NK-92 (cell line): ENCODE results near the gene SLC17A4.
"Not testable (repeated sequence)": the region's sequence is repeated elsewhere in the genome, so short reads cannot be mapped to it uniquely, and the experiment has no call there.

Source experiments
- DNase-seq: peaks from one replicate; lab custom pipeline; 2025; ENCODE audit not compliant: unreplicated experiment; lab: John Stamatoyannopoulos, UW

The SLC17A4 gene

DNA sequence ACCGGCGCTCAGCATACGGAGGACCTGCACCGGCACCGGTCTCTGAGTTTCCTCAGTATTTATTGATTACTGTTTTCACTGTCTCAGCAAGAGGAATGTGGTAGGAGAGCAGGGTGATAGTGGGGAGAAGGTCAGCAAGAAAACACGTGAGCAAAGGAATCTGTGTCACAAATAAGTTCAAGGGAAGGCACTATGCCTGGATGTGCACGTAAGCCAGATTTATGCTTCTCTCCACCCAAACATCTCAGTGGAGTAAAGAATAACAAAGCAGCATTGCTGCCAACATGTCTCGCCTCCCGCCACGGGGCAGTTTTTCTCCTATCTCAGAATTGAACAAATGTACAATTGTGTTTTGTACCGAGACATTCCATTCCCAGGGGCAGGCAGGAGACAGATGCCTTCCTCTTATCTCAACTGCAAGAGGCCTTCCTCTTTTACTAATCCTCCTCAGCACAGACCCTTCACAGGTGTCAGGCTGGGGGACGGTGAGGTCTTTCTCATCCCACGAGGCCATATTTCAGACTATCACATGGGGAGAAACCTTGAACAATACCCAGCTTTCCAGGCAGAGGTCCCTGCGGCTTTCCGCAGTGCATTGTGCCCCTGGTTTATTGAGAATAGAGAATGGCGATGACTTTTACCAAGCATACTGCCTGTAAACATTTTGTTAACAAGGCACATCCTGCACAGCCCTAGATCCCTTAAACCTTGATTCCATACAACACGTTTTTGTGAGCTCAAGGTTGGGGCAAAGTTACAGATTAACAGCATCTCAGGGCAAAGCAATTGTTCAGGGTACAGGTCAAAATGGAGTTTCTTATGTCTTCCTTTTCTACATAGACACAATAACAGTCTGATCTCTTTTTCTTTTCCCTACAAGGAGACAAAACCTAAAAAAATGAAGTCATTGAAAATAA is 5.7 kb upstream of the SLC17A4 start:
- not testable (repeated sequence) for DNase-seq

DNA sequence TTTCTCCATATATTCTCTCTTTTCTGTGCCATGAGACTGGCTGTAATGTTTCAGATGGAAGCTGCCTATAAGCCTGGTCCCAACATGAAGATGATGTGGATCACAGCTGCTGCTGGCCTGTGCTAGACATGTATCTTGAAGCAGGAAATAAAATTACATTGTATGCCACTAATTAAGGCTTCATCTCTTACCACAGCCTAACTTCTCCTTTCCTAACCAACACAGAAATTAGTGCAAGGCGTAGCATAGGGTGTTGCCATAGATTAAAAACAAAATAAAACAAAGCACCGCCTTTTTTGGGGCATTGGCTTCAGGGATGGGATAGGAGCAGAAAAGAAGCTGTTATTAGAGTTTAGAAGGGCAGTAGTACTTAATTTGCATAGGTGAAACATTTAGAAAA is 4.7 kb upstream of the SLC17A4 start:
- DNase-seq: no peak

DNA sequence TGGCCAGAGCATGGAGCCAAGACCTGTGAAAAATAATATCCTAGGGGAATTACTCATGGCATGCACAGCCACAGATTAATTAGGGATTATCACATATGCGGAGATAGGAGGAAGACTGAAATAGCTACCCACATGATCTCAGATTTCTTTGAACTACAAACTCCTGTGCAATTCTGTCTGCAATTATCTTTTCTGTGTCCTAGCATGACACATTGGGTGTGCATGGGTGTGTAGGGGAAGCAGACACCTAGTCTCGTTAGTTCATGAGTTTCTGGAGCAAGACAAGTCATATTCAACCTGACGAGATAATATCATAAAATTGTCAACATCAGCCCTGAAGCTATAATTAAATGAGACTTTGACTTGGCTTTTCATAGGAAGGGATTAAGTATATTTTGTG is 3.6 kb upstream of the SLC17A4 start:
- DNase-seq: no peak

DNA sequence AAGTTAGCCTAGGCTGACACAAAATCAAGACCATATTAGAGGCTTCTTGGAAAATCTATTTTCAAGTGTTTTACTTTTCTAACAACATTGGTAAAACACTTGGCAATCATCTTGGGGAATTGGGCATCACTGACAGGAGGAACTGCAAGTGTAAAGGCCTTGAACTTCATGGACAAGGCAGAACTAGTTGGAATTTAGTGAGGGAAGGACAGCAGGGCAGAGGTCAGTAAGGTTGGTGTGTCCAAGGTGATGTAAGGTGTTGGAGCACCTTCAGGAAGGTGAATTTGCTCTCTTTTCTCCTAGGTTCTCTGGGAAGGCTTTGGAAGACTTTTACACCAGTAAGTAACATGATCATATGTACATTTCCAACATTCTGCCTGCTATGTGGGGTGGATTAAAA is 1.5 kb upstream of the SLC17A4 start:
- no peak for DNase-seq

DNA sequence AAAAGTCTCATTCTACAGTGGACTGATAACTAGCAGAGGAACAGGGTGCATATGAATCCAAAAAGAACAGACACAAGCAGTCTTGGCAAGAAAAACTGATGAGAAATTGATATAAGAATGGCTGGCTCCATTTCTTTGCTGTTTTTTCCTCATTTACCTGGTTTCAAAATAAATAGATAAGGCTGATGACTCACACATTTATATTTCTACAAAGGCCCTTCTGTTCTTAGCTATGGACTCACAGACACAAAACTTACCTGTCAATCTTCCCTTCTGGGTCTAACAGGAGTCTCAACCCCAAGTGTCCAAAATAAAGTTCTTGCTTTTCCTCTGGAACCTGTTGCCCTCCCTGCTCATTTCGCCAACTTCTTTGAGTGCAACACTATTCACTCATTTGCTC is 941 bp downstream of the SLC17A4 start:
- no peak for DNase-seq

DNA sequence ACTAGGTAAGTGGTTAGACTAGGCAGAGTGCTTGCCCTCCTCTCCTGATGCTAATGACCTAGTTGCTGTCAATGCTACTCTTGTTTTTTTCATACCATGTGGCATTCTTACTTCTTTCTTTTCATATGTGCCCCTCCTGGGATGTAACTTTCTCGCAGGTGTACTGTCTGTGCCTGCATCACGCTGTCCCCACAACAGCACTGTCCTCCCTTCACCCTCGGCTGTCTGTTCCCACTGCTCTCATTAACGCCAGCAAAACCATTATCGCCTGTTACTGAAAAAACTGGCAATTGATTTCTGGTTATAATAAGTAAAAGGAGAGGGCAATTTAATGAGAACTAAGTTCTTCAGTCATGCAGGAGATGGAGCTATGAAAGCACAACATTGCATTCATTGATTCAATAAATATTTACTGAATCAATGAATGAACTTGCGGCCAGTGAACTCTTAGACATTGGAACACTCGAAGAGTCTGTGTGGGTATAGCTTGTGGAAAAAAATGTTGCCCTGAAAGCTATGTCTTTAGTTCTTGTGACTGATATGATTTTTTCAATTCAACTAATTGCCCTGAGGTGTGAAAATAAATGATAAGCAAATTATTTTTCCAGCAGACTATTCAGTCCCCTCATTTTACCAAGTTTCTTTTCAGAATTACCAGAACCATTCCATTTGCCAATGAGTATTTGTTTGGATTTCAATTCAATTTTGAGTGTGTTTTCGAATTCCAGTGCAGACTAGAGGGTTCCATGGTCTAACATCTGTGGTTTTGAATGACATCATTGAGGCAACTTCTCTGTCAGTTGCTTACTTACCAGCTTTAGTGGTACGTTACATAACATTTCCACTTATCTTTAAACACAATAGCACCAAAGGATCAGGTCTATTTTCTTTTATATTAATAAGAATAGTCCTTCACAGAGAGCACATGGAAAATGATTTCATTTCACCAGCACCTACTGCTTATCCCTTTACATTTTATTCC is 2.1 kb downstream of the SLC17A4 start:
- DNase-seq: no peak

DNA sequence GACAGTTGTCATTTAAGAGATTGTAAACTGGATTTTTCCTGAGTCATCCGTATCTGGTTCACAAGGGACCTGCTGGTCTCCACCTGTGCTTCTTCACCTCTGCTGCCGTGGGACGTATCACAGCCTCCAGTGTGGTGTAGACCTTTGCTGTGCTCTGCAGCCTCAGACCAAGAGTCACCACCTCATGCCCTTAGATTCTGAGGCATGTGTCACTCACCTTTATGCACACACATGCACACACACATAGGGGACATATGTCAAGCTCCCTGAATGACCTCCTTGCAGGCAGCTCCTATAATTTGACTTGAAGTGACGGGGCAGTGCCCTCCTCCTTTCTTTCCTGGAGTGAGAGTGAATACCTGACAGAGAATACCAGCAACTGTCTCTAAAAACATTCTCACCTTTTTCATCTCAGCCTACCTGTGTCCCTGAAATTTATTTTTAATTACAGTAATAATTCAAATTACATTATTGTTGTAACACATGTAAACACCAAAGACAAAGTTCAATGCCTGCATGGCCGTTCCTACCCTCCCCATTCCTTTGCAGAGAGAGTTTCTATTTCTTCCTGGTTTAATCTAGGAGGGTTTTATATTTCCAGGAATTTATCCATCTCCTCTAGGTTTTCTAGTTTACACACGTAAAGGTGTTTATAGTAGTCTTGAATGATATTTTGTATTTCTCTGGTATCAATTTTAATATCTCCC is 3.5 kb downstream of the SLC17A4 start:
- DNase-seq: no peak

DNA sequence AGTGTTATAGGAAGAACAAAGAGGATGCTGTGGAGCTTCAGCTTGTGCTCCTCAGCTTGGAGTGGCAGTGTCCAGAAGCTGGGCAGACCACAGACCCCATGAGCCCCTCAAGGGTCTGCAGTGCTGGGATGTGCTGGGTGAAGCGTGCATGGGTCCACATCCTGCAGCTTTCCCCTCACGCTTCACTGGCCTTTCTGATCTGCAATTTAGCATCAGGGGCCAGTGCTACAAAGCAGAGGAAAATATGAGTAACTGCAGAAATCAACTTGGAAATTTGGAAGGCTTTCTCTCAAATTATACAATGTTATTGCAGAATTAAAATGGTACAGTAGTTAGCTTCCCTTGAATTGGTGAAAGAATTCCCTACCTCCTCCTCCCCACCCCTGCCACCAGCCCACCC is 10.1 kb downstream of the SLC17A4 start:
- DNase-seq: no peak

DNA sequence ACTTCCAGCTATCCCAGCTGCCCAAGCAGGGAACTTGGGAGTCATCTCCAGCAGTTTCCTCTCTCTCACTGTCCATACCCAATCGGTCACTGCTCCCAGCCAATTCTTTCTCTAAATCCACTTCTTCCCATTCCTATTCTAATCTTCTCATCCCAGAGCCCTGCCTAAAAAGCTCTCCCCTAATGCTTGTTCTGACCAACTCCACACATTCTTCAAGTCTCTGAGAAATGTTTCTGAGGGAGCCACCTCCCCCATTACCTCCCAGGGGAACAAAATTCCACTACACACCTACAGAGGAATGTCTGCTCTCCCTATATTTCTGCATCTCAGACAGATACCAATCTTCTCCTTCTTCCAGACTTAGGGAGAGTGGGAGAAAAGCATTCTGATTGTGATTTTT is 14.0 kb downstream of the SLC17A4 start:
- DNase-seq: no peak

DNA sequence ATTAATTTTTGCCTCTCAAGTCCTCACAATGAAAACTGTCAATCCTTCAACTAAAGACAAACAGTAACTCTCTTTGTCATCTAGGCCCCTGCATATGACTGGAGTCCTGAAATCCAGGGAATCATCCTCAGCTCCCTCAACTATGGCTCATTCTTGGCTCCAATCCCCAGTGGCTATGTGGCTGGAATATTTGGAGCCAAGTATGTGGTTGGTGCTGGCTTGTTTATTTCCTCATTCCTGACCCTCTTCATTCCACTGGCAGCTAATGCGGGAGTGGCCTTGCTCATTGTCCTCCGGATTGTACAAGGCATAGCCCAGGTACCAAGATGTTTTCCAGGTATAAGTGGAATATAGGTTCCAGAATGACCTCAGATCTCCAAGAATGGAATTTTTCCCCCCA is 15.4 kb downstream of the SLC17A4 start:
- no peak for DNase-seq

DNA sequence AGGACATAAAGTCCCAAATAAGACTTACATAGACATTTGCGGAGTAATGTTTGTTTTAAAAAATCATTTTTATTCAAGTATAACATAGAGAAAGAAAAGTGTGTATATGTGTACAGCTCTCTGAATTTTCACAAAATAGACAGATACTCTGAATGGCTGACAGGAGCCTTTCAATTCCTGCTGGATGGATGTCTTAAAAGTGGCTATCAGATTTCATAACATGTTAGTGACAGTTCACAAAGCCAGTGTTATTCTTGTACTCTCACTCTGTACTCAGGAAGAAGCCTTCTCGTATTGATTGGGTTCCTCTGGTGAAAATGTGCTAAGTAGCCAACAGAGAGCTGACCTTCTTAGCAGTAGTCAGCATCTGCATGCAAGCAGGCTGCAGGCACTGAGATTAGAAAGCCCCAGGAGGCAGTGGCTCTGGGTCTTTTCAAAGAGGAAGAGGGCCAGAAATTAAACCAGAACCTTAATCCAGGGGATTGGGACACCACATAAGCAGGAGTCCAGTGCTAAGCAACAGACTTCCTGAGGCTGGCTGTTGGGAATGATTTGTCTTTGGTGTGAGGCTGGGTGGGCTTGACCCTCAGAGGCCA is 19.7 kb downstream of the SLC17A4 start:
- DNase-seq: no peak

DNA sequence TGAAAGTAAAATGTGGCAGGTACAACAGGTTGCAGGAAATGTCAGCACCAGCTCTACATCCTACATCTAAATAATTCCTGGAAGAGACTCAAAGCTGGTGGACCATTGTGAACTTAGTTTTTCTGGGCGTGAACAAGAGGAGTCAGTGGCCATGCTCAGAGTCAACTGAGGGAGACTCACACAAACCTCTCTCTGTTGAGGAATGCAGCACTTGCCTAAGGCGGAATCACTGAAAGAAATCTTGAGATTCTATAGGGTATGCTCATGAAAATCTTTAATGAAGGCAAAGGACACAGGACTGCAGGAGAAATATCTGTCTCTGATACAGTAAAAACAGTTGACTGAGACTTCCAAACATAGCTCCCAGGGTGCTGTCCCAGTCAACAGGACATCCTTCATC is 22.5 kb downstream of the SLC17A4 start:
- DNase-seq: no peak

DNA sequence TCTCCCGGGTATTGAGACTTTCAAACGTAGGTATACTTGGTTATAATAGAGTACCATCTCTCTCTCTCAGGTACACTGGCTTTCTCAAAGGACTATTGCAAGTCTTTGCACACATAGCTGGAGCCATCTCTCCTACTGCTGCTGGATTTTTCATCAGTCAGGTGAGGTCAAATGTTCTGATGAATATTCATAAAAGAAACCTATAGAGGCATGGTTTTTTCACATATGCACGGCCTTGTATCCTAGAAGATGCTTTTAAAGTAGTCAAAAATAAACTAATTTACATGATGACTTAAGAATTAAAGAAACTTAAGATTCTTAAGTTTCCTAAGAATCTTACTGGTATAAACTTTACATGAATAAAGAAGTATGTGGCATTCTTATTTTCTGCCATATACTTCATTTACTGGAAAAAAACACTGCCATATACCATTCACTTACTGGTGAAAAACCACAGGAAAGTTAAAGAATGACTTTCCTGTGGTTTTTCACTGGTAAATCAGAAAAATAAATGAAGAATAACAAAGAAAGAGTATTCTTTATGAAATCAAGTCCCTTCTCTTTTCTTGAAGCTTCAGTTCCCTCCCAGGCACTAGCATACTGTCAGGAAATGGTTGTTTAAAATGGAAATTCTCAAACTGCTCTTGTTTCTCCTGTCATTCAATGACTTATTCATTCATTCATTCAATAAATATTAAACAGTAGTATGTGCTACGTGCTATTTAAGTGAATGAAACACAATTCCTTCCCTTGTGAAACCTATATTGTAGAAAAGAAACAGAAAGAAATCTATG is 23.5 kb downstream of the SLC17A4 start:
- DNase-seq: no peak

DNA sequence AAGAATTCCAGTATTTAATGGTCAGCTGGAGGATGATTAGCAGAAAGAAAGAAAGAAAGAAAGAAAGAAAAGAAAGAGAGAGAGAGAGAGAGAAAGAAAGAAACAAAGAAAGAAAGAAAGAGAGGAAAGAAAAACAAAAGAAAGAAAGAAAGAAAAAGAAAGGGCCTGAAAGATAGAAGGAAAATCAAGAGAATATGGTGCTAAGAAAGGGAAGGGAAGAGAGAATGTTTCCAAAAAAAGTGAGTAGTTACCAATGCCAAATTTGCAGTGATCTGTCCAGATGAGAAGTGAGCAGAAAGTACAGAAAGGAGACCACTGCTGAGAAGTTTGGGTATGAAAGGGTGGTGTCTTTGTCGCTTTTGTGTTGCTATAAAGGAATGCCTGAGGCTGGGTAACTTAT is 26.6 kb downstream of the SLC17A4 start:
- DNase-seq: no peak

DNA sequence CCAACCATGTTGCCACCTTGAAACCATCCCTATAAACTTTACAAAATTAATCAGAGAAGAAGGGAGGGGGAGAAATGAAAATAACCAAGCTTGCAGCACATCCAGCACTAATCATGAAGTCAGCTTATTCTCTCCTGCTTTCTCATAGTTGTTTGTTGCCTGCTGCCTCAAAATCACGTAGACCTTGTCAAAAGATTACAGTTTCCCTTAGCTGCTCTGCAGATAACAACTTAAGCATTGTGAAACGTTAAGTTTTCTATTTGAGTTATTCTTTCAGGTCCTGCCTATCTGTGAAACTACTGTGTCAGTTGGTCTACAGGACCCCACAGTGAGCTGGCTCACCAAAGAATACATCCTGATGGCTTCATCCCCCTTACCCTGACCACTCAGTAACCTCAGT is 32.9 kb downstream of the SLC17A4 start:
- DNase-seq: no peak

DNA sequence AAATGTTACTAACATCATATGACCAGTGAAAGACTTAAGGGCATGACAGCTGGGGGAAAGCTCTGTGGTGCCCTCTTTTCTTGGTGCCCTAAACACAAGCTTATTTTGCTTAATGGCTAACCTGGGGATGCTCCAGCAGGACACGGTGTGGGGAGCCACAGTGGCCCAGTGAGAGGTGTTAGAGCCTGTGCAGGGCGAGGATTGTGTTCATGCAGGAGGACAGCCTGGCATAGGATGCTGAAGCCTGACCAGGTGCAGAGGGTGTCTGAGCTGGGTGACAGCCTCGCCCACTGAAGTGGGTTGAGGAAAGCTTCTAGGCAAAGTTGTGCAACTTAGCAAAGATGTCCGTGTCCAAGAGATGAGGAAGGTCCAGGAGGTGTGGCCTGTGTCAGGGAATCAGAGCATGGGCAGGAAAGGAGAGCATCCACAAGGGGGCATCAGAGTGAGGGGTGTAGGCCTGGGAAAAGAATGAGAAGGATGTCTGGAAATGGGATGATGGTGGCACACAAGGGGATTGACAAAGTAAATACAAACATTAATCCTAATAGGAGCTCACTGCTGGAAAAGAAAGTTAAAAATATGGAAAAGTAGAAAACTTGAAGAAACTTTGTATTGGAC is 33.9 kb downstream of the SLC17A4 start:
- DNase-seq: no peak

DNA sequence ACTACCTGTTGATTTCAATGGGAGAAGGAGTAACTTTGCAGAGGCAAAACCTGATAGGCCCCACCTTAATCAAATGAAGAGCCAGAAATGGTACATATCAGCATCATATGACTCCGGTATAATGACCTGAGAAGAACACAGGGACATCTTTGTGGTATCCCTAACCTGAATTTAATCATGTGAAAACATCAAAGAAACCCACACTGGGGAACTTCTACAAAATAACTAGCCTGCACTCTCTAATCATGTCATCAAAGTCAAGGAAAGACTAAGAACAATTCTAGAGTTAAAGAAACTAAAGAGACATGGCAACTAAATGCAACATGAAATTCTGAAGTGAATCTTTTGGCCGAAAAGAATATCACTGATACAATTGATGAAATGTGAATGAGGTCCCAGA is 34.9 kb downstream of the SLC17A4 start:
- DNase-seq: no peak

DNA sequence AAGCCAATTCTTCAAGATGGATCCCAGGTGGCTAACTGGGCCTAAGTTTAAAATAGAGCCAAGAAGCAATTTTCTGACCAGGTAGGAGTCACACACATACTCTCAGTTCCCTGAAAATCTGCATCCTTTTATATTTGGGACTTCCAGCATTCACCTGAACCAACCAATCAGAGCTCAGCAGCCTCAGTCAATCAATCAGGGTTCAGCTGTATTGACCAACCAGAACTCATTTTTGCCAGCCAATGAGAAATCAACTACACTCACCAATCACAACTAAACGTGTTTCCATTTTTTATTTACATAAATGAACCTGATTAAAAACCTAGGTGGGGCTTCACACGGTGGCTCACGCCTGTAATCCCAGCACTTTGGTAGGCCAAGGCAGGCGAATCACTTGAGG is 37.5 kb downstream of the SLC17A4 start:
- DNase-seq: no peak

DNA sequence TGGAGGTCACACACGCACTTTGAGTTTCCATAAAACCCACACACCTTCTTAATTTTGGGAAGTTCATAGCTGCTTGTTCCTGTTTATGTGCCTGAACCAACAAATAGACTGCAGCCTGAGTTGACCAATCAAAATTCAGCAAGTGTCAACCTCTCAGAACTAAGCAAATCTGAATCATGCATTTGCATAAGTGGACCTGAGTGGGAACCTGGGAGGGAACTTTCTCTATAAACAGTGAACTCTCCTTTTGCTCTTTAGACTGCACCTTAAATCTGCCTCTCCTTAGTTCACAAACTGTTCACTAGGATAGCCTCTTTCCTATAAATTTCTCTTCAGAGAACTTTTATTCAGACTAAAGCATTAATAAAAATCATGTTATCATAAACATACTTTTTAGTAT is 39.4 kb downstream of the SLC17A4 start:
- DNase-seq: no peak

DNA sequence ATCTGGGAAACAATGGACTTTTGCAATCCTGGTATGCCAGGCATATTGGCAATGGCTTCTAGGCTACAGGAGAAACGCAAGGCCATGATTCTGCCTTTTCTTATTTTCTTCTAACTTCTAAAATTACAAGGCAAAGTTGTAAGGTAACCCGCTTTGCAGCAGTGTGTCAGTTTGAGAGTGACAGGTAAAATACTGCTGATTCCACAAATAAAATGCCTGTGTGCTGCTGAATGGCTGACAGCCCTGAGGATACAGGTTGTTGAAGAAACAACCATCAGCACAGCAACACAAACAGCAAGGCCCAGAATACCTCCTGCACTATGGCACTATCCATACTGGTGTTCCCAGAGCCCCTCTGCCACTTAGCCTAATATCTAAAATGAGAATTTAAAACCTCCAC is 40.2 kb downstream of the SLC17A4 start:
- DNase-seq: no peak
